ENCODE measurements around the gene CTTN.
A peak's percentile ranks its signal among the peaks of the same experiment; 100 is the strongest.

CTTN gene

GRCh38 chr11:70460111-70460510 is 61.8 kb downstream of the CTTN start:
- Mint-ChIP-seq H3K27ac (no peak overlapping the region), H3K4me3 (no peak overlapping the region)
- no peak for DNase-seq

GRCh38 chr11:70460964-70461363 is 62.6 kb downstream of the CTTN start:
- no peaks in the 10 kb centered on the region for H3K4me1 Mint-ChIP-seq (ENCODE audit: low read depth)

More at GRCh38 chr11:70460111-70460510, 61.8 kb downstream of the CTTN start:
- H3K36me3 Mint-ChIP-seq (ENCODE audit: low read depth): no peaks in the 10 kb centered on the region
- H3K27me3 Mint-ChIP-seq: peaks cover 40% of the 10 kb centered on the region
- no peaks in the 10 kb centered on the region for H3K4me1 Mint-ChIP-seq (ENCODE audit: low read depth)
- no peaks in the 10 kb centered on the region for H3K9me3 Mint-ChIP-seq

GRCh38 chr11:70462818-70463477 is 64.6 kb downstream of the CTTN start:
- H3K4me3 Mint-ChIP-seq: no peak overlapping the region
- H3K27me3 Mint-ChIP-seq: peaks cover 48% of the 10 kb centered on the region
- no peaks in the 10 kb centered on the region for H3K9me3 Mint-ChIP-seq
- no peak overlapping the region for H3K27ac Mint-ChIP-seq
- no peak for DNase-seq
- H3K4me1 Mint-ChIP-seq (ENCODE audit: low read depth): no peaks in the 10 kb centered on the region
- H3K36me3 Mint-ChIP-seq (ENCODE audit: low read depth): no peaks in the 10 kb centered on the region

More at GRCh38 chr11:70460964-70461363, 62.6 kb downstream of the CTTN start:
- Mint-ChIP-seq H3K36me3 (ENCODE audit: low read depth) (no peaks in the 10 kb centered on the region), H3K27ac (no peak overlapping the region), H3K27me3 (peaks cover 48% of the 10 kb centered on the region), H3K4me3 (no peak overlapping the region), H3K9me3 (no peaks in the 10 kb centered on the region)
- DNase-seq: no peak

GRCh38 chr11:70463478-70464255 is 65.3 kb downstream of the CTTN start:
- Mint-ChIP-seq H3K4me1 (ENCODE audit: low read depth) (no peaks in the 10 kb centered on the region), H3K4me3 (no peak overlapping the region), H3K9me3 (no peaks in the 10 kb centered on the region), H3K36me3 (ENCODE audit: low read depth) (no peaks in the 10 kb centered on the region), H3K27ac (no peak overlapping the region), H3K27me3 (peaks cover 45% of the 10 kb centered on the region)
- DNase-seq: no peak

- no peak overlapping the region for H3K4me3 Mint-ChIP-seq
- H3K9me3 Mint-ChIP-seq: no peaks in the 10 kb centered on the region
- peaks cover 38% of the 10 kb centered on the region for H3K27me3 Mint-ChIP-seq
- no peak overlapping the region for H3K27ac Mint-ChIP-seq
- no peaks in the 10 kb centered on the region for H3K36me3 Mint-ChIP-seq (ENCODE audit: low read depth)
- DNase-seq: no peak
- no peaks in the 10 kb centered on the region for H3K4me1 Mint-ChIP-seq (ENCODE audit: low read depth)
These were observed 66.4 kb downstream of the CTTN start for GRCh38 chr11:70464509-70465361.

- H3K27me3 Mint-ChIP-seq: peaks cover 30% of the 10 kb centered on the region
- no peaks in the 10 kb centered on the region for H3K4me1 Mint-ChIP-seq (ENCODE audit: low read depth)
- no peak overlapping the region for H3K27ac Mint-ChIP-seq
- DNase-seq: no peak
- no peaks in the 10 kb centered on the region for H3K9me3 Mint-ChIP-seq
- H3K4me3 Mint-ChIP-seq: no peak overlapping the region
- no peaks in the 10 kb centered on the region for H3K36me3 Mint-ChIP-seq (ENCODE audit: low read depth)
These were observed 67.8 kb downstream of the CTTN start for GRCh38 chr11:70466154-70466553.

GRCh38 chr11:70466596-70466995 is 68.3 kb downstream of the CTTN start:
- no peaks in the 10 kb centered on the region for H3K36me3 Mint-ChIP-seq (ENCODE audit: low read depth)
- no peaks in the 10 kb centered on the region for H3K4me1 Mint-ChIP-seq (ENCODE audit: low read depth)
- H3K27ac Mint-ChIP-seq: no peak overlapping the region
- H3K27me3 Mint-ChIP-seq: peaks cover 26% of the 10 kb centered on the region
- DNase-seq: no peak
- no peaks in the 10 kb centered on the region for H3K9me3 Mint-ChIP-seq
- H3K4me3 Mint-ChIP-seq: no peak overlapping the region

- peaks cover 21% of the 10 kb centered on the region for H3K27me3 Mint-ChIP-seq
- H3K27ac Mint-ChIP-seq: no peak overlapping the region
- H3K4me3 Mint-ChIP-seq: no peak overlapping the region
These were observed 69.1 kb downstream of the CTTN start for GRCh38 chr11:70467201-70468085.

GRCh38 chr11:70468256-70469195 is 70.2 kb downstream of the CTTN start:
- no peaks in the 10 kb centered on the region for H3K36me3 Mint-ChIP-seq (ENCODE audit: low read depth)
- no peaks in the 10 kb centered on the region for H3K9me3 Mint-ChIP-seq
- H3K4me1 Mint-ChIP-seq (ENCODE audit: low read depth): no peaks in the 10 kb centered on the region
- H3K27ac Mint-ChIP-seq: no peak overlapping the region
- DNase-seq: no peak
- H3K4me3 Mint-ChIP-seq: no peak overlapping the region
- peaks cover 16% of the 10 kb centered on the region for H3K27me3 Mint-ChIP-seq

More at GRCh38 chr11:70467201-70468085, 69.1 kb downstream of the CTTN start:
- Mint-ChIP-seq H3K9me3 (no peaks in the 10 kb centered on the region), H3K4me1 (ENCODE audit: low read depth) (no peaks in the 10 kb centered on the region), H3K36me3 (ENCODE audit: low read depth) (no peaks in the 10 kb centered on the region)
- peak; percentile 54 for DNase-seq

GRCh38 chr11:70470127-70470526 is 71.8 kb downstream of the CTTN start:
- Mint-ChIP-seq H3K4me3 (no peak overlapping the region), H3K36me3 (ENCODE audit: low read depth) (no peaks in the 10 kb centered on the region), H3K27ac (no peak overlapping the region), H3K27me3 (peaks cover 7% of the 10 kb centered on the region), H3K4me1 (ENCODE audit: low read depth) (no peaks in the 10 kb centered on the region), H3K9me3 (no peaks in the 10 kb centered on the region)
- no peak for DNase-seq

GRCh38 chr11:70471254-70471653 is 72.9 kb downstream of the CTTN start:
- Mint-ChIP-seq H3K9me3 (no peaks in the 10 kb centered on the region), H3K27me3 (no peaks in the 10 kb centered on the region), H3K4me3 (no peak overlapping the region), H3K27ac (no peak overlapping the region), H3K36me3 (ENCODE audit: low read depth) (no peaks in the 10 kb centered on the region), H3K4me1 (ENCODE audit: low read depth) (no peaks in the 10 kb centered on the region)
- no peak for DNase-seq

- no peak overlapping the region for H3K4me3 Mint-ChIP-seq
- H3K9me3 Mint-ChIP-seq: no peaks in the 10 kb centered on the region
- H3K27ac Mint-ChIP-seq: no peak overlapping the region
These were observed 73.9 kb downstream of the CTTN start for GRCh38 chr11:70472240-70472639.

More at GRCh38 chr11:70472240-70472639, 73.9 kb downstream of the CTTN start:
- Mint-ChIP-seq H3K27me3 (no peaks in the 10 kb centered on the region), H3K4me1 (ENCODE audit: low read depth) (no peaks in the 10 kb centered on the region), H3K36me3 (ENCODE audit: low read depth) (no peaks in the 10 kb centered on the region)
- no peak for DNase-seq

All from activated T-cell treated with anti-CD3 and anti-CD28 coated beads, Interleukin-2, amount 50 U/mL, for 24 hours (primary cell).